Measurements from ENCODE around the gene TWNK. TPM values are rescaled to one million over a fixed set of nuclear protein-coding genes. Genes with fewer than 3 reads are reported as not detected.

Gene TWNK
- total RNA-seq, 1 experiment from 2014 or later = 38.7 TPM

DNA sequence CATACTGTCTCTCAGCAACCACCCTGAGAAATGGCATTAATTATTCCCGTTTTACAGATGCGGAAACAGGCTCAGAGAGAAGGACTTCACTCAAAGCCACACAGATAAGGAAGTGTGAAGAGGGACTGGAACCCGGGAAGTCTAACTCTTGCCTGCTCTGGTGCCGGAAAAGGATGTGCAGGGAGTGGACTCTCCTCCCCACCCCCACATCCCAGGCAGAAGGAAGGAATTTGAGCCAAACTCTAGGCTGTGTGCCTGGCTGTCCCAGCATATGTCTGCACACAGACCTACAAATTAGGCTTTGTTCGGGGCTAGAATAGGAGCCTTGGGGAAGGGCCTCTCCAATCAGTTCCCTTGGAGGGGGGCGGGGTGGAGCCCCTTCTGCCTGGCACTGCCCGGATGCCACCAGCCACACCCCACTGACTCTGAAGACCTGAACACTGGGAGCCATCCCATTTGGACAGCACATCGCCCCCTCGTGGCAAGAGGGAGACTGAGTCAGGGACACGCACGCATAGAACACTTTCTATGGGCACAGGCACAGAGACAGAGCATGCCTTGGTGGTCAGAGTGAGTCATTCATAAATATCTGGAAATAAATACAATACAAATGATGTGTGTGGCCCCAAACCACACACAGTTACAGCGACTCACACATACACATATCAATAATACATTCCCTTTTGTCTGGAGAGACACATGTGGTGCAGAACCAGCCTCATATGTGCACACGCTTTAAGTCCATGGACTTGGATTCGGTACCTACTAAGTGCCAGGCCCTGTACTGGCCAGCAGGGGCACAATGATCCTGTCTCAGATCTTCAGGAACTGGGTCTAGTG is 25.4 kb downstream of the TWNK start:
- TF ChIP-seq, protein P1, sequence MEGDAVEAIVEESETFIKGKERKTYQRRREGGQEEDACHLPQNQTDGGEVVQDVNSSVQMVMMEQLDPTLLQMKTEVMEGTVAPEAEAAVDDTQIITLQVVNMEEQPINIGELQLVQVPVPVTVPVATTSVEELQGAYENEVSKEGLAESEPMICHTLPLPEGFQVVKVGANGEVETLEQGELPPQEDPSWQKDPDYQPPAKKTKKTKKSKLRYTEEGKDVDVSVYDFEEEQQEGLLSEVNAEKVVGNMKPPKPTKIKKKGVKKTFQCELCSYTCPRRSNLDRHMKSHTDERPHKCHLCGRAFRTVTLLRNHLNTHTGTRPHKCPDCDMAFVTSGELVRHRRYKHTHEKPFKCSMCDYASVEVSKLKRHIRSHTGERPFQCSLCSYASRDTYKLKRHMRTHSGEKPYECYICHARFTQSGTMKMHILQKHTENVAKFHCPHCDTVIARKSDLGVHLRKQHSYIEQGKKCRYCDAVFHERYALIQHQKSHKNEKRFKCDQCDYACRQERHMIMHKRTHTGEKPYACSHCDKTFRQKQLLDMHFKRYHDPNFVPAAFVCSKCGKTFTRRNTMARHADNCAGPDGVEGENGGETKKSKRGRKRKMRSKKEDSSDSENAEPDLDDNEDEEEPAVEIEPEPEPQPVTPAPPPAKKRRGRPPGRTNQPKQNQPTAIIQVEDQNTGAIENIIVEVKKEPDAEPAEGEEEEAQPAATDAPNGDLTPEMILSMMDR (conservative IDR thresholded peaks at IDR 0.05) = peak; percentile 98
- Histone ChIP-seq H4K8ac (replicated peaks; ENCODE audit: insufficient read length, low read depth, low read length) (no peak overlapping the region), H3K9ac (ENCODE audit: extremely low read depth, insufficient read length, low read length) (no peak overlapping the region), H3K9me3 (ENCODE audit: control insufficient read depth, low read depth, low read length) (no peaks in the 10 kb centered on the region), H3K27me3 (ENCODE audit: insufficient read depth, low read length) (peaks cover 7% of the 10 kb centered on the region; the same call in 1 of the 2 replicates), H2AFZ (ENCODE audit: low read length) (no peak overlapping the region), H3K23ac (ENCODE audit: insufficient read length, low read depth, low read length) (no peak overlapping the region), H4K91ac (ENCODE audit: insufficient read length, low read depth, low read length) (no peak overlapping the region), H3K79me2 (ENCODE audit: insufficient read depth, low read length) (no peaks in the 10 kb centered on the region), H3K23me2 (ENCODE audit: insufficient read length, low read depth, low read length, poor library complexity, severe bottlenecking) (no peaks in the 10 kb centered on the region), H2AK5ac (ENCODE audit: insufficient read length, low read length) (no peak overlapping the region), H3K18ac (ENCODE audit: insufficient read length, low read depth, low read length) (no peak overlapping the region), H2BK120ac (ENCODE audit: low read depth, low read length, poor library complexity, severe bottlenecking) (no peak overlapping the region), H3T11ph (ENCODE audit: low read length) (no peak overlapping the region), H2BK20ac (ENCODE audit: low read depth, low read length, poor library complexity, severe bottlenecking) (no peak overlapping the region), H3K4me1 (ENCODE audit: insufficient read depth, low read length) (no peaks in the 10 kb centered on the region), H4K5ac (ENCODE audit: insufficient read length, low read depth, low read length) (no peak overlapping the region), H3K14ac (ENCODE audit: insufficient read depth, low read length) (no peak overlapping the region), H3K79me1 (ENCODE audit: insufficient read depth, low read depth, low read length, poor library complexity, severe bottlenecking) (no peaks in the 10 kb centered on the region), H2BK12ac (ENCODE audit: insufficient read length, low read depth, low read length) (no peak overlapping the region), H2BK15ac (ENCODE audit: low read depth, low read length) (no peak overlapping the region), H3K4me2 (ENCODE audit: insufficient read depth, insufficient read length, low read length) (no peak overlapping the region), H2BK5ac (ENCODE audit: insufficient read length, low read length) (no peak overlapping the region), H3K4ac (ENCODE audit: low read depth, low read length) (no peak overlapping the region), H3K27ac (ENCODE audit: insufficient read length, low read depth, low read length) (no peak overlapping the region), H4K20me1 (ENCODE audit: control insufficient read depth, insufficient read depth, insufficient read length) (no peaks in the 10 kb centered on the region), H3K56ac (ENCODE audit: insufficient read length, low read depth, low read length) (no peak overlapping the region)
- no CpG with 5 or more reads among the region's 14 CpGs for WGBS (ENCODE audit: extremely low coverage, insufficient read length, low lambda C conversion rate)
- Mint-ChIP-seq H3K36me3 (ENCODE audit: insufficient read depth in 1 of 3, low read depth in 3 of 3) (no peaks in the 10 kb centered on the region), H3K4me3 (peak overlapping the region in 1 of 2 experiments; percentile 2; a peak in 1 of 5 replicates), H3K27ac (peak overlapping the region in 1 of 3 experiments; percentile 32; a peak in 2 of 7 replicates), H3K9me3 (no peaks in the 10 kb centered on the region; a peak in 1 of 5 replicates), H3K27me3 (ENCODE audit: low read depth) (peaks cover 41% of the 10 kb centered on the region), H3K4me1 (peaks cover 24 to 46% of the 10 kb centered on the region in 2 experiments)
- peak; percentile 86 for DNase-seq
